Naive thymus-derived CD4-positive, alpha-beta T cell (primary cell): ENCODE results near the gene NT5DC4. TPM values are rescaled to one million over a fixed set of nuclear protein-coding genes. Genes with fewer than 3 reads are reported as not detected.

Source experiments
- ATAC-seq: fragments of 150-1000 bp; cut with Tn5 transposase; 2 replicates; pipeline ENCODE4 v1.10.0; 2021; ENCODE audit warnings: mild to moderate bottlenecking, moderate library complexity
- CTCF ChIA-PET: fragments of 350-600 bp; sonication (Branson Sonifier 250); formaldehyde crosslinking; loops from one replicate; lab custom pipeline; 2021; ENCODE audit warnings: antibody characterized with exemption; lab: Charles Lee
- POLR2A ChIA-PET: fragments of 350-600 bp; sonication (Branson Sonifier 250); formaldehyde crosslinking; loops from one replicate; lab custom pipeline; 2021; ENCODE audit warnings: antibody characterized with exemption, inconsistent platforms; lab: Charles Lee
- DNase-seq, 9 donors: peaks; one replicate each; pipeline versions ENCODE4 v3.0.0 to v3.0.0-alpha.2; 2020 to 2022; ENCODE audit warnings: mixed read lengths in 1 of 9
- H3K27ac ChIP-seq: one replicate; pipeline ENCODE4 v1.7.0; 2013; ENCODE audit warnings: mild to moderate bottlenecking, low read depth, low read length, moderate library complexity
- H3K27me3 ChIP-seq, 2 donors: one replicate each; pipeline ENCODE4 v1.7.0; 2013; ENCODE audit warnings: low read length in 2 of 2, mild to moderate bottlenecking in 2 of 2, moderate library complexity in 2 of 2; ENCODE audit not compliant: control insufficient read depth in 2 of 2, insufficient read depth in 2 of 2
- H3K36me3 ChIP-seq, 3 experiments: 1 replicate in 2 of 3; 2 replicates in 1 of 3; pipeline ENCODE4 v1.7.0; 2013; ENCODE audit warnings: low read length in 3 of 3, mild to moderate bottlenecking in 3 of 3, moderate library complexity in 1 of 3; ENCODE audit not compliant: insufficient read depth in 3 of 3, control insufficient read depth in 2 of 3
- H3K4me1 ChIP-seq, 2 donors: one replicate each; pipeline ENCODE4 v1.7.0; 2013; ENCODE audit warnings: low read length in 2 of 2, mild to moderate bottlenecking in 2 of 2, moderate library complexity in 1 of 2; ENCODE audit not compliant: control insufficient read depth in 2 of 2, insufficient read depth in 2 of 2
- H3K4me3 ChIP-seq: 2 replicates; pipeline ENCODE4 v1.7.0; 2013; ENCODE audit warnings: mild to moderate bottlenecking, low read length
- H3K9me3 ChIP-seq, 3 experiments: 1 replicate in 2 of 3; 2 replicates in 1 of 3; pipeline ENCODE4 v1.7.0; 2013; ENCODE audit warnings: low read length in 3 of 3; ENCODE audit not compliant: control insufficient read depth in 2 of 3
- H3K27ac Mint-ChIP-seq, 9 donors: one replicate each; pipeline ENCODE4 v1.8.0; 2020 to 2022; ENCODE audit warnings: mixed read lengths in 9 of 9, mild to moderate bottlenecking in 8 of 9, moderate library complexity in 5 of 9, inconsistent platforms in 2 of 9
- H3K27me3 Mint-ChIP-seq, 5 donors: one replicate each; pipeline ENCODE4 v1.8.0; 2021 to 2022; ENCODE audit warnings: mixed read lengths in 5 of 5, mild to moderate bottlenecking in 1 of 5
- H3K36me3 Mint-ChIP-seq, 5 donors: one replicate each; pipeline ENCODE4 v1.8.0; 2020 to 2022; ENCODE audit warnings: mixed read lengths in 5 of 5, mild to moderate bottlenecking in 3 of 5, inconsistent platforms in 1 of 5
- H3K4me1 Mint-ChIP-seq, 7 donors: one replicate each; pipeline ENCODE4 v1.8.0; 2020 to 2022; ENCODE audit warnings: mixed read lengths in 7 of 7, mild to moderate bottlenecking in 3 of 7, inconsistent platforms in 1 of 7
- H3K4me3 Mint-ChIP-seq, 10 donors: one replicate each; pipeline ENCODE4 v1.8.0; 2020 to 2022; ENCODE audit warnings: mild to moderate bottlenecking in 10 of 10, mixed read lengths in 10 of 10, moderate library complexity in 6 of 10, inconsistent platforms in 2 of 10
- H3K9me3 Mint-ChIP-seq, 11 donors: one replicate each; pipeline ENCODE4 v1.8.0; 2020 to 2022; ENCODE audit warnings: mixed read lengths in 11 of 11, mild to moderate bottlenecking in 4 of 11, inconsistent platforms in 1 of 11, moderate library complexity in 1 of 11
- intact Hi-C, 2 donors: fragments of 100-400 bp; cut with micrococcal nuclease; formaldehyde crosslinking; loops; one replicate each; pipeline ENCODE4 v1.15.1; 2023
- polyA plus RNA-seq, 2 donors: library from polyadenylated mRNA; unstranded; fragments of 300-500 nt; fragmentation: Illumina TruSeq; gene quantifications; one replicate each; pipeline ENCODE4 v1.2.3, GENCODE V29; 2021
- total RNA-seq, 6 experiments: library from RNA in 5 of 6; stranded (reverse) in 5 of 6; gene quantifications; 1 replicate in 5 of 6; 2 replicates in 1 of 6; pipeline ENCODE4 v1.2.3 and lab custom pipeline; 2021 to 2026

NT5DC4 gene
- total and polyA plus RNA-seq, 7 experiments from 2014 or later = 0.56 TPM; not detected in 6

GRCh38 chr2:112787729-112788393, 67.0 kb downstream of the NT5DC4 start:
- CTCF ChIA-PET = no interaction called here
- Mint-ChIP-seq H3K27ac (no peak overlapping the region), H3K4me3 (no peak overlapping the region), H3K4me1 (peaks cover 0 to 18% (median 0%) of the 10 kb centered on the region in 7 donors), H3K9me3 (peaks cover 0 to 1% (median 0%) of the 10 kb centered on the region in 11 donors), H3K27me3 (peaks cover 7 to 19% (median 8%) of the 10 kb centered on the region in 5 donors), H3K36me3 (peaks cover 0 to 11% (median 0%) of the 10 kb centered on the region in 5 donors)
- no peak for DNase-seq
- Histone ChIP-seq H3K36me3 (no peaks in the 10 kb centered on the region), H3K27ac (no peak overlapping the region), H3K4me3 (no peak overlapping the region), H3K9me3 (no peaks in the 10 kb centered on the region), H3K4me1 (no peaks in the 10 kb centered on the region), H3K27me3 (no peaks in the 10 kb centered on the region)
- POLR2A ChIA-PET = no interaction called here
- ATAC-seq = peak; percentile 58
- intact Hi-C loops = no loop called here

GRCh38 chr2:112788653-112789052, 67.8 kb downstream of the NT5DC4 start:
- H3K4me1 ChIP-seq = no peaks in the 10 kb centered on the region
- peaks cover 0 to 1% (median 0%) of the 10 kb centered on the region in 11 donors for H3K9me3 Mint-ChIP-seq
- no peak overlapping the region for H3K4me3 ChIP-seq
- no peak overlapping the region for H3K4me3 Mint-ChIP-seq
- peaks cover 0 to 20% (median 0%) of the 10 kb centered on the region in 7 donors for H3K4me1 Mint-ChIP-seq
- no peak for ATAC-seq
- H3K27ac Mint-ChIP-seq = no peak overlapping the region
- no peaks in the 10 kb centered on the region for H3K9me3 ChIP-seq
- H3K27ac ChIP-seq = no peak overlapping the region
- H3K36me3 Mint-ChIP-seq = peaks cover 0 to 17% (median 0%) of the 10 kb centered on the region in 5 donors
- no peaks in the 10 kb centered on the region for H3K36me3 ChIP-seq
- ChIA-PET POLR2A (interaction anchor here (0.8 kb wide), 1 partner anchor 12 kb away, joined by 5 read pairs; no protein-coding TSS in a partner anchor), CTCF (no interaction called here)
- intact Hi-C loops = no loop called here
- peaks cover 5 to 15% (median 7%) of the 10 kb centered on the region in 5 donors for H3K27me3 Mint-ChIP-seq
- no peaks in the 10 kb centered on the region for H3K27me3 ChIP-seq
- no peak for DNase-seq

Other genes with a start within 250 kb of the NT5DC4 start
- gene TTL, start 238.9 kb upstream of the NT5DC4 start, total RNA-seq = 10 to 100 TPM; 13.3 to 31.0 (median 14.8) TPM
- gene TTL, start 238.9 kb upstream of the NT5DC4 start, polyA plus RNA-seq = 1 to 10 TPM; 1.1 to 1.3 TPM
- gene POLR1B, start 178.6 kb upstream of the NT5DC4 start, total RNA-seq = 10 to 100 TPM; 10.1 to 41.8 (median 25.2) TPM
- gene POLR1B, start 178.6 kb upstream of the NT5DC4 start, polyA plus RNA-seq = 10 to 100 TPM; 17.2 to 26.1 TPM
- 10 to 100 TPM; 17.4 to 31.9 (median 21.1) TPM for gene CHCHD5, start 136.4 kb upstream of the NT5DC4 start, total RNA-seq
- 10 to 100 TPM; 35.3 to 67.3 TPM for gene CHCHD5, start 136.4 kb upstream of the NT5DC4 start, polyA plus RNA-seq
- gene SLC20A1, start 75.1 kb upstream of the NT5DC4 start, total RNA-seq = 100 to 1,000 TPM in 3 of 5 experiments, 10 to 100 TPM in 2; 94.4 to 164 (median 120) TPM
- gene SLC20A1, start 75.1 kb upstream of the NT5DC4 start, polyA plus RNA-seq = 10 to 100 TPM; 32.8 to 39.3 TPM
- 10 to 100 TPM in 1 of 5 experiments, 1 to 10 TPM in 1, under 1 TPM in 1, not detected in 2; 0.69 to 36.2 (median 2.4) TPM for gene CKAP2L, start 43.6 kb downstream of the NT5DC4 start, total RNA-seq
- gene CKAP2L, start 43.6 kb downstream of the NT5DC4 start, polyA plus RNA-seq = not detected
- 1 to 10 TPM in 2 of 5 experiments, under 1 TPM in 2, not detected in 1; 0.22 to 4.3 (median 1.0) TPM for gene IL1A, start 63.5 kb downstream of the NT5DC4 start, total RNA-seq
- gene IL1A, start 63.5 kb downstream of the NT5DC4 start, polyA plus RNA-seq = not detected
- gene IL1B, start 115.8 kb downstream of the NT5DC4 start, total RNA-seq = 100 to 1,000 TPM in 2 of 5 experiments, 1 to 10 TPM in 1, under 1 TPM in 2; 0.17 to 615 (median 1.1) TPM
- gene IL1B, start 115.8 kb downstream of the NT5DC4 start, polyA plus RNA-seq = not detected
- not detected for gene IL37, start 190.1 kb downstream of the NT5DC4 start, total RNA-seq
- gene IL37, start 190.1 kb downstream of the NT5DC4 start, polyA plus RNA-seq = not detected